HL-60 (cell line): ENCODE measurements around the gene GPR162.
"Not testable (repeated sequence)": the region's sequence is repeated elsewhere in the genome, so short reads cannot be mapped to it uniquely, and the experiment has no call there.

Source experiments
- DNase-seq, 2 experiments: peaks; one replicate each; pipeline ENCODE4 v3.0.0-alpha.2; 2010 to 2020; ENCODE audit warnings: low read depth in 1 of 2, low spot score in 1 of 2
- H3K27ac ChIP-seq: fragments of 250-450 bp; sonication (Bioruptor Pico); replicated peaks from 2 replicates; pipeline ENCODE4 v1.5.1; 2020; ENCODE audit warnings: mild to moderate bottlenecking, moderate library complexity
- H3K27me3 ChIP-seq: fragments of 250-450 bp; sonication (Bioruptor Pico); 2 replicates; pipeline ENCODE4 v1.5.1; 2021; ENCODE audit warnings: mild to moderate bottlenecking, moderate library complexity; ENCODE audit not compliant: insufficient read depth, poor library complexity, severe bottlenecking
- H3K4me3 ChIP-seq: replicated peaks from 2 replicates; pipeline ENCODE4 v1.5.1; 2011; ENCODE audit warnings: mild to moderate bottlenecking, control low read depth, low read length; ENCODE audit not compliant: insufficient read depth
- GABPA ChIP-seq: IDR thresholded peaks from 2 replicates; pipeline ENCODE4 v1.6.1; 2012; ENCODE audit warnings: low read depth
- POLR2AphosphoS5 ChIP-seq: IDR thresholded peaks from 2 replicates; pipeline ENCODE4 v1.6.1; 2012; ENCODE audit warnings: low read depth
- SPI1 ChIP-seq: IDR thresholded peaks from 2 replicates; pipeline ENCODE4 v1.6.1; 2012; ENCODE audit warnings: low read depth, mild to moderate bottlenecking, borderline replicate concordance
- TF ChIP-seq, protein P1 (sequence below): IDR thresholded peaks from one replicate; pipeline ENCODE4 v1.5.1; 2011; ENCODE audit warnings: low read length, control low read depth, inconsistent platforms; ENCODE audit not compliant: insufficient read depth
- TF ChIP-seq, protein P2 (sequence below): IDR thresholded peaks from 2 replicates; pipeline ENCODE4 v1.6.1; 2012; ENCODE audit warnings: low read depth; ENCODE audit not compliant: insufficient replicate concordance

The GPR162 gene

DNA sequence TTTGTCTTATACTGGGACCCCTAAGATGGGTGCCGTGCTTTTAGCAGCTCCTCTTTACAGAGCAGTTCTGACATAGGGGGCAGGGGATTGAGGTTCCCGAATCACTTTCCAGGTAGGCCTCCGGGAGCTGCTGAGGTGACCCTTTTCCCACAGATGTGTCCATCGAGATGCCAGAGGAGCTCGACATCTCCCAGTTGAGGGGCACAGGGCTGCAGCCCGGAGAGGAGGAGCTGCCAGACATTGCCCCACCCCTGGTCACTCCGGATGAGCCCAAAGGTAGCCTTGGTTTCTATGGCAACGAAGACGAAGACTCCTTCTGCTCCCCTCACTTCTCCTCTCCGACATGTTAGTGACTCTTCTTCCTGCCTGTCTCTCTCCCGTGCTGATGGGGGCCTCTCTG is 41.4 kb downstream of the GPR162 start:
- H3K27ac ChIP-seq = no peak overlapping the region
- TF ChIP-seq SPI1 (no peak), POLR2AphosphoS5 (no peak), GABPA (no peak)
- TF ChIP-seq, protein P1, sequence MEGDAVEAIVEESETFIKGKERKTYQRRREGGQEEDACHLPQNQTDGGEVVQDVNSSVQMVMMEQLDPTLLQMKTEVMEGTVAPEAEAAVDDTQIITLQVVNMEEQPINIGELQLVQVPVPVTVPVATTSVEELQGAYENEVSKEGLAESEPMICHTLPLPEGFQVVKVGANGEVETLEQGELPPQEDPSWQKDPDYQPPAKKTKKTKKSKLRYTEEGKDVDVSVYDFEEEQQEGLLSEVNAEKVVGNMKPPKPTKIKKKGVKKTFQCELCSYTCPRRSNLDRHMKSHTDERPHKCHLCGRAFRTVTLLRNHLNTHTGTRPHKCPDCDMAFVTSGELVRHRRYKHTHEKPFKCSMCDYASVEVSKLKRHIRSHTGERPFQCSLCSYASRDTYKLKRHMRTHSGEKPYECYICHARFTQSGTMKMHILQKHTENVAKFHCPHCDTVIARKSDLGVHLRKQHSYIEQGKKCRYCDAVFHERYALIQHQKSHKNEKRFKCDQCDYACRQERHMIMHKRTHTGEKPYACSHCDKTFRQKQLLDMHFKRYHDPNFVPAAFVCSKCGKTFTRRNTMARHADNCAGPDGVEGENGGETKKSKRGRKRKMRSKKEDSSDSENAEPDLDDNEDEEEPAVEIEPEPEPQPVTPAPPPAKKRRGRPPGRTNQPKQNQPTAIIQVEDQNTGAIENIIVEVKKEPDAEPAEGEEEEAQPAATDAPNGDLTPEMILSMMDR = no peak
- TF ChIP-seq, protein P2, sequence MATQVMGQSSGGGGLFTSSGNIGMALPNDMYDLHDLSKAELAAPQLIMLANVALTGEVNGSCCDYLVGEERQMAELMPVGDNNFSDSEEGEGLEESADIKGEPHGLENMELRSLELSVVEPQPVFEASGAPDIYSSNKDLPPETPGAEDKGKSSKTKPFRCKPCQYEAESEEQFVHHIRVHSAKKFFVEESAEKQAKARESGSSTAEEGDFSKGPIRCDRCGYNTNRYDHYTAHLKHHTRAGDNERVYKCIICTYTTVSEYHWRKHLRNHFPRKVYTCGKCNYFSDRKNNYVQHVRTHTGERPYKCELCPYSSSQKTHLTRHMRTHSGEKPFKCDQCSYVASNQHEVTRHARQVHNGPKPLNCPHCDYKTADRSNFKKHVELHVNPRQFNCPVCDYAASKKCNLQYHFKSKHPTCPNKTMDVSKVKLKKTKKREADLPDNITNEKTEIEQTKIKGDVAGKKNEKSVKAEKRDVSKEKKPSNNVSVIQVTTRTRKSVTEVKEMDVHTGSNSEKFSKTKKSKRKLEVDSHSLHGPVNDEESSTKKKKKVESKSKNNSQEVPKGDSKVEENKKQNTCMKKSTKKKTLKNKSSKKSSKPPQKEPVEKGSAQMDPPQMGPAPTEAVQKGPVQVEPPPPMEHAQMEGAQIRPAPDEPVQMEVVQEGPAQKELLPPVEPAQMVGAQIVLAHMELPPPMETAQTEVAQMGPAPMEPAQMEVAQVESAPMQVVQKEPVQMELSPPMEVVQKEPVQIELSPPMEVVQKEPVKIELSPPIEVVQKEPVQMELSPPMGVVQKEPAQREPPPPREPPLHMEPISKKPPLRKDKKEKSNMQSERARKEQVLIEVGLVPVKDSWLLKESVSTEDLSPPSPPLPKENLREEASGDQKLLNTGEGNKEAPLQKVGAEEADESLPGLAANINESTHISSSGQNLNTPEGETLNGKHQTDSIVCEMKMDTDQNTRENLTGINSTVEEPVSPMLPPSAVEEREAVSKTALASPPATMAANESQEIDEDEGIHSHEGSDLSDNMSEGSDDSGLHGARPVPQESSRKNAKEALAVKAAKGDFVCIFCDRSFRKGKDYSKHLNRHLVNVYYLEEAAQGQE = no peak
- H3K27me3 ChIP-seq = no peaks in the 10 kb centered on the region
- DNase-seq = no peak
- no peak overlapping the region for H3K4me3 ChIP-seq

DNA sequence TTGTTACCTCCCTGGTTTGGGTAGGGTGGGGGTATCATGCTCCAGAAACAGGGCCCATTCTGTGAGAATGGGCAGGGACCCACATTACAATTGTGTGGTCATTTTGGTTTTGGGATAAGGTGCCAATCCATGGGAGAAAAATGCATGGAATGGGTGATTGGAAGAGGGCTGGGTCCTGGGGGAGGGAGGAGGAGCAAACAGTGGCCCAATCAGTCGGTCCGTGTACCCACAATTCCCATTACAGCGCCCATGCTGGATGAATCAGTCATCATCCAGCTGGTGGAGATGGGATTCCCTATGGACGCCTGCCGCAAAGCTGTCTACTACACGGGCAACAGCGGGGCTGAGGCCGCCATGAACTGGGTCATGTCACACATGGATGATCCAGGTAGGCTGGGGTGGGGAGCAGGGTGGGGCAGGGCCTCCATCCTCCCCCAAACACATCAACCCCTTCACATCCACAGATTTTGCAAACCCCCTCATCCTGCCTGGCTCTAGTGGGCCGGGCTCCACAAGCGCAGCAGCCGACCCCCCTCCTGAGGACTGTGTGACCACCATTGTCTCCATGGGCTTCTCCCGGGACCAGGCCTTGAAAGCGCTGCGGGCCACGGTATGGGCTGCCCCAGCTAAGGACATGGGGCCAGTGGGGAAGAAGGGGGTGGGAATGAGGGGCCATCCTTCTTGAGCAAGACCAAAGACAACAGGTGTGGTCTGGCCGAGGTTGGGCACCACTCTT is 42.1 kb downstream of the GPR162 start:
- H3K27ac ChIP-seq = no peak overlapping the region
- no peak for DNase-seq
- H3K4me3 ChIP-seq = no peak overlapping the region
- H3K27me3 ChIP-seq = no peaks in the 10 kb centered on the region
- TF ChIP-seq, protein P2 = no peak
- TF ChIP-seq, protein P1 = no peak
- TF ChIP-seq POLR2AphosphoS5 (no peak), GABPA (no peak), SPI1 (no peak)

DNA sequence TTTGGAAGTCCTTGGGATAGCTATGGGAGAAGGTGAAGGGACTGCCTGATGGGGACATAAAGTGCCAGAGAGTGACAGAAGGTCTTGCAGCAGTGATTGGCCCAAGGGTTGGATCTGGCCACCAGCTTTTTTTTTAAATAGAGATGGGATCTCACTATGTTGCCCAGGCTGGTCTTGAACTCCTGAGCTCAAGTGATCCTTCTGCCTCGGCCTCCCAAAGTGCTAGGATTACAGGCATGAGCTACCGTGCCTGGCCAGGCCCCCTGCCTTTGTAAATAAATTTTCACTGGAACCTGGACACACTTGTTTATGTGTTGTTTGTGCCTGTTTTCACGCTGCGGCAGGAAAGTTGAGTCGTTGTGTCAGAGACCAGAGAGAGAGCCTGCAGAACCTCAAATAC is 43.7 kb downstream of the GPR162 start:
- not testable (repeated sequence) for H3K27ac ChIP-seq, H3K27me3 ChIP-seq, H3K4me3 ChIP-seq, DNase-seq

DNA sequence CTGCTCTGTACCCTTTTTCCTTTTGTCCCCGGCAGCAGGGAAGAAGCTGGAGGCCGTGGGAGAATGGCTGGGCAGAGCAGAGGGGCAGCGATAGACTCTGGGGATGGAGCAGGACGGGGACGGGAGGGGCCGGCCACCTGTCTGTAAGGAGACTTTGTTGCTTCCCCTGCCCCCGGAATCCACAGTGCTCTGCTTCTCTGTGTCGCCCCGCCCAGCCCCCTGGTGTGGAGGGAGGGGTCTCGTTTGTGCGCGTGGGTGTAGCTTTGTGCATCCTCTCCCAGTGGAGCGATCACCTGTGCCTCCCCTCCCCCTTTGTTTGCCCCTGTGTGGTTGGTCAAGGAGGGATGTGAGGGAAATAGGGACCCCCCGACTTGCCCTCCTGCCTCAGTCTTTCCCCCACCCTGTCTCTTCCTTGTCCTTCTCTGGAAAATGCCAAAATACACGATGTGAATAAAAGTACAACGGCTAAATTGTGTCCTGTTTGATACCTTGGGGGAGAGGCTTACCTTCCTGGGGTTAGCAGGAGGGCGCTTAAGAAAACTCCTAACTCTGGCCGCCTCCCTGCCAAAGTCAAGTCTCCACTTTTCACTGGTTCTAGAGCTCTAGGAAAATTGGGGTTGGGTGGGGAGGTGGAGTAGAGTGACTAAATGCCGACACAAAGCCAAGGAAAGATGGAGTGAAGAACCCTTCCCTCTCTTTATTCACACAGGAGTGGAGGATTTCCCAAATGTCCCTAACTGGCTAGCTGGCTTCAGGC is 44.7 kb downstream of the GPR162 start:
- no peak for TF ChIP-seq SPI1
- TF ChIP-seq, protein P2 = no peak
- TF ChIP-seq POLR2AphosphoS5 = no peak
- no peak for TF ChIP-seq GABPA
- TF ChIP-seq, protein P1 = no peak
- H3K27me3 ChIP-seq = no peaks in the 10 kb centered on the region
- no peak for DNase-seq
- H3K27ac ChIP-seq = peak overlapping the region; percentile 92
- peak overlapping the region; percentile 93 for H3K4me3 ChIP-seq
